GM12891 (cell line): ENCODE measurements around the gene DEF6. TPM values are rescaled to one million over a fixed set of nuclear protein-coding genes. Genes with fewer than 3 reads are reported as not detected.

Experiments used
- DNase-seq: peaks from one replicate; pipeline ENCODE4 v3.0.0; 2011; ENCODE audit warnings: low spot score; ENCODE audit not compliant: insufficient read length
- FAIRE-seq: peaks from 2 replicates; lab custom pipeline; 2011; peaks lifted over from hg19 to GRCh38; lab: Jason Lieb, UNC
- PAX5 ChIP-seq: IDR thresholded peaks from 2 replicates; pipeline ENCODE4 v1.6.1; 2011; ENCODE audit warnings: low read length, moderate library complexity, mild to moderate bottlenecking; ENCODE audit not compliant: insufficient read depth, severe bottlenecking
- POLR2A ChIP-seq: IDR thresholded peaks from 2 replicates; pipeline ENCODE4 v1.6.1; 2011; ENCODE audit warnings: low read depth, low read length, control low read depth
- POLR2AphosphoS5 ChIP-seq: IDR thresholded peaks from 2 replicates; pipeline ENCODE4 v1.6.1; 2011; ENCODE audit warnings: low read depth, low read length, control low read depth
- POU2F2 ChIP-seq: IDR thresholded peaks from 2 replicates; pipeline ENCODE4 v1.6.1; 2011; ENCODE audit warnings: low read depth, mild to moderate bottlenecking, control low read depth, low read length, moderate library complexity
- SPI1 ChIP-seq: IDR thresholded peaks from 2 replicates; pipeline ENCODE4 v1.6.1; 2011; ENCODE audit warnings: low read depth, low read length, control low read depth
- TAF1 ChIP-seq: IDR thresholded peaks from 2 replicates; pipeline ENCODE4 v1.6.1; 2011; ENCODE audit warnings: low read depth, low read length, control low read depth
- polyA plus RNA-seq: library from polyadenylated mRNA; unstranded; fragments of >200 nt; gene quantifications from one replicate; pipeline ENCODE4 v1.2.1, GENCODE V29; 2012; ENCODE audit warnings: low read depth, missing spikeins, inconsistent platforms; ENCODE audit not compliant: missing spikeins

DEF6 gene
- polyA plus RNA-seq = 27.6 TPM

- FAIRE-seq (peak; percentile 99), DNase-seq (peak; percentile 90)
- TF ChIP-seq SPI1 (peak; percentile 50), POU2F2 (peak; percentile 95), PAX5 (no peak), POLR2AphosphoS5 (peak; percentile 19; the same call in 1 of the 2 replicates)
These were observed at the start of gene DEF6 for GRCh38 chr6:35297601-35298481. DEF6 (plus strand) TSS chr6:35297818; CDS start chr6:35297857, 39 bp downstream.

- TF ChIP-seq POLR2A (no peak), SPI1 (no peak), POLR2AphosphoS5 (no peak), TAF1 (no peak), POU2F2 (no peak), PAX5 (no peak)
- no peak for DNase-seq
- no peak for FAIRE-seq
These were observed 49.3 kb upstream of the DEF6 start for GRCh38 chr6:35248300-35248699.

GRCh38 chr6:35248965-35249364 is 48.7 kb upstream of the DEF6 start:
- DNase-seq = no peak
- TF ChIP-seq SPI1 (no peak), POLR2AphosphoS5 (no peak), POLR2A (no peak), POU2F2 (no peak), TAF1 (no peak), PAX5 (no peak)
- FAIRE-seq = no peak

- FAIRE-seq = no peak
These were observed 45.7 kb upstream of the DEF6 start for GRCh38 chr6:35251949-35252348.

GRCh38 chr6:35253249-35253648 is 44.4 kb upstream of the DEF6 start:
- no peak for DNase-seq
- TF ChIP-seq POLR2AphosphoS5 (no peak), POU2F2 (no peak), TAF1 (no peak), POLR2A (no peak), SPI1 (no peak), PAX5 (no peak)
- FAIRE-seq = no peak

More at GRCh38 chr6:35251949-35252348, 45.7 kb upstream of the DEF6 start:
- DNase-seq = no peak
- TF ChIP-seq SPI1 (peak; percentile 46; the same call in 1 of the 2 replicates), POLR2A (no peak)

GRCh38 chr6:35258336-35258735 is 39.3 kb upstream of the DEF6 start:
- TF ChIP-seq PAX5 = no peak
- no peak for TF ChIP-seq SPI1
- no peak for TF ChIP-seq POLR2A
- TF ChIP-seq TAF1 = no peak
- no peak for TF ChIP-seq POLR2AphosphoS5
- TF ChIP-seq POU2F2 = no peak
- FAIRE-seq = no peak
- no peak for DNase-seq

- no peak for TF ChIP-seq POLR2A
- peak; percentile 23; the same call in 1 of the 2 replicates for TF ChIP-seq TAF1
- no peak for DNase-seq
- FAIRE-seq = no peak
These were observed 38.8 kb upstream of the DEF6 start for GRCh38 chr6:35258858-35259193.

- DNase-seq (peak; percentile 94), FAIRE-seq (peak; percentile 88)
- TF ChIP-seq SPI1 (no peak), POLR2AphosphoS5 (no peak), TAF1 (peak; percentile 23; the same call in 1 of the 2 replicates), POLR2A (peak; percentile 66; the same call in 1 of the 2 replicates), POU2F2 (no peak), PAX5 (no peak)
These were observed 38.2 kb upstream of the DEF6 start, which contains the start of gene ZNF76 for GRCh38 chr6:35259194-35259947. ZNF76 (plus strand) TSS chr6:35259735; CDS start chr6:35281152, 21,417 bp downstream.

- FAIRE-seq (no peak), DNase-seq (peak; percentile 64)
- TF ChIP-seq PAX5 (no peak), POLR2A (no peak; the same call in 1 of the 2 replicates), SPI1 (no peak), TAF1 (no peak), POU2F2 (no peak), POLR2AphosphoS5 (no peak)
These were observed 37.5 kb upstream of the DEF6 start for GRCh38 chr6:35259948-35260590.
